ENCODE results near the gene PNMA8B. TPM values are rescaled to one million over a fixed set of nuclear protein-coding genes. Genes with fewer than 3 reads are reported as not detected.
A peak's percentile ranks its signal among the peaks of the same experiment; 100 is the strongest.

The PNMA8B gene
- total and polyA plus RNA-seq, 2 experiments from 2014 or later = 0.20 to 0.65 TPM

DNA sequence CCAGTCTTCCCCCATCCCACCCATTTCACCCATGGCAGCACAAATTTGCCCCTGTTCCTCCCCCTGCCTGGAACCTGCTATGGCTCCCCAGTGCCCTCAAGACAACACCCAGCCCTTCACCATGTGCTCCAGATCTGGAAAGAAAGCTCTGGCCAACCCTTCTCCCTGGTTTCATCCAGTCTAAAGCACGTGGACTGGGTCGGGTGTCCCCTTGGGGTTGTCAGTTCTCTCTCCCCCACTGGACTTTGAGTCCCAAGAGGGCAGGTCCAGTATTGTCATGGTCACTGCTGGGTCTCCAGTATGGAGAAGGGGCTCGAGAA, 19.6 kb upstream of the PNMA8B start:
- Histone ChIP-seq H3K79me2 (ENCODE audit: insufficient read depth) (no peaks in the 10 kb centered on the region), H3K9ac (no peak overlapping the region), H3K9me2 (ENCODE audit: insufficient read depth) (no peaks in the 10 kb centered on the region), H4K20me1 (ENCODE audit: insufficient read depth) (no peaks in the 10 kb centered on the region), H3K4me1 (ENCODE audit: insufficient read depth) (peaks cover 7% of the 10 kb centered on the region; the same call in 1 of the 2 replicates), H2AFZ (no peak overlapping the region), H3K4me3 (no peak overlapping the region), H3K4me2 (ENCODE audit: unreplicated experiment) (no peak overlapping the region), H3F3A (ENCODE audit: insufficient read depth) (no peaks in the 10 kb centered on the region), H3K27ac (no peak overlapping the region), H3K36me3 (ENCODE audit: low read depth) (no peaks in the 10 kb centered on the region), H3K27me3 (replicated peaks; ENCODE audit: insufficient read depth) (no peaks in the 10 kb centered on the region), H3K9me3 (ENCODE audit: low read depth) (no peaks in the 10 kb centered on the region)
- no peak for TF ChIP-seq EZH2phosphoT487 (IDR thresholded peaks at IDR 0.05; ENCODE audit: insufficient read depth, low read depth)
- no peak for TF ChIP-seq EZH2 (IDR thresholded peaks at IDR 0.05; ENCODE audit: insufficient read depth, poor library complexity, severe bottlenecking)
- no peak for DNase-seq
- WGBS, 2 experiments (ENCODE audit: low coverage in 1 of 2, low lambda C conversion rate in 2 of 2, missing lambda C conversion rate in 2 of 2) = 32 to 38% methylated on average over 3 of the region's 3 CpGs
- in situ Hi-C loops (cut with MboI) = no loop called here

DNA sequence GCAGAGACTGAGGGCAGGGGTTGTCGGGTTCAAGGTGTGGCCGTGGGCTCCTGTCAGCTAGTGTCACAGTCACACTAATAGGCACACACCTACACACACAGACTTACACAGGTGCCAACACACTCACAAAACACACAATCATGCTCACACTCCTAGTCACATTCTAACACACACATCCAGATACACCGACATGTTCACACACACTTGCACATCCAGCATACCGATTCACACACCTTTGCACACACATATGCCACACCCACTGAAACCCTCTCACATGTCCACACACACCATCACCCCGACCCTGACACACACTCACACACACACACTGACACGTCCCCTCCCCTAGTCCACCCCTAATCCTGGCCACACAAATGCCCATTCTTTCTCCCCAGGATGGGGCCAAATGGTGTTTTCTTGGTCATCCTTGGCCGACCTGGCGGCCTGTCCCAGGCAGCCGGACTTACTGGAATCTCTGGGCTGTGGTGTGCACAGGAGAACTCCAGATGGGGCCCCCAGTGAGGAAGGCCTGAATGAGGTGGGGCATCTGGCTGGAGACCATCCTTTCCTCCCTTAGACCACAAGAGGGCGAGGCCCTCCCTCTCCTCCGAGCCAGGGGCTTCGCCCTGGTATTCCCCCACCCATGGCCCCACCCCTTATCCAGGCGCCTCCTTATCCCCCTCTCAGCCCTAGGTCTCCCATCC, 19.1 kb upstream of the PNMA8B start:
- in situ Hi-C loops (cut with MboI) = no loop called here
- Histone ChIP-seq H3K27ac (no peak overlapping the region), H2AFZ (no peak overlapping the region), H3K4me2 (ENCODE audit: unreplicated experiment) (no peak overlapping the region), H3F3A (ENCODE audit: insufficient read depth) (no peaks in the 10 kb centered on the region), H3K36me3 (ENCODE audit: low read depth) (no peaks in the 10 kb centered on the region), H3K9ac (no peak overlapping the region), H3K4me1 (ENCODE audit: insufficient read depth) (peaks cover 7% of the 10 kb centered on the region; the same call in 1 of the 2 replicates), H3K9me3 (ENCODE audit: low read depth) (no peaks in the 10 kb centered on the region), H3K4me3 (no peak overlapping the region), H3K27me3 (replicated peaks; ENCODE audit: insufficient read depth) (no peaks in the 10 kb centered on the region), H4K20me1 (ENCODE audit: insufficient read depth) (no peaks in the 10 kb centered on the region), H3K9me2 (ENCODE audit: insufficient read depth) (no peaks in the 10 kb centered on the region), H3K79me2 (ENCODE audit: insufficient read depth) (no peaks in the 10 kb centered on the region)
- no peak for DNase-seq
- 56 to 62% methylated on average over 9 to 13 of the region's 13 CpGs for whole genome bisulfite sequencing, 2 experiments (ENCODE audit: low coverage in 1 of 2, low lambda C conversion rate in 2 of 2, missing lambda C conversion rate in 2 of 2)
- TF ChIP-seq EZH2 (IDR thresholded peaks at IDR 0.05; ENCODE audit: insufficient read depth, poor library complexity, severe bottlenecking) = no peak
- TF ChIP-seq EZH2phosphoT487 (IDR thresholded peaks at IDR 0.05; ENCODE audit: insufficient read depth, low read depth) = no peak

- Histone ChIP-seq H3K27me3 (replicated peaks; ENCODE audit: insufficient read depth) (no peaks in the 10 kb centered on the region), H3K9ac (no peak overlapping the region), H3K9me2 (ENCODE audit: insufficient read depth) (no peaks in the 10 kb centered on the region), H2AFZ (peak overlapping the region; percentile 44; the same call in 1 of the 2 replicates), H3K27ac (peak overlapping the region; percentile 31; the same call in 1 of the 2 replicates), H3K4me2 (ENCODE audit: unreplicated experiment) (no peak overlapping the region), H3K4me3 (no peak overlapping the region), H3K36me3 (ENCODE audit: low read depth) (no peaks in the 10 kb centered on the region), H3K4me1 (ENCODE audit: insufficient read depth) (peaks cover 7% of the 10 kb centered on the region; the same call in 1 of the 2 replicates), H3F3A (ENCODE audit: insufficient read depth) (no peaks in the 10 kb centered on the region), H3K9me3 (ENCODE audit: low read depth) (no peaks in the 10 kb centered on the region), H3K79me2 (ENCODE audit: insufficient read depth) (no peaks in the 10 kb centered on the region), H4K20me1 (ENCODE audit: insufficient read depth) (no peaks in the 10 kb centered on the region)
- WGBS, 2 experiments (ENCODE audit: low coverage in 1 of 2, low lambda C conversion rate in 2 of 2, missing lambda C conversion rate in 2 of 2) = 22 to 25% methylated on average over 35 to 36 of the region's 36 CpGs
- TF ChIP-seq EZH2 (IDR thresholded peaks at IDR 0.05; ENCODE audit: insufficient read depth, poor library complexity, severe bottlenecking) = no peak
- no peak for TF ChIP-seq EZH2phosphoT487 (IDR thresholded peaks at IDR 0.05; ENCODE audit: insufficient read depth, low read depth)
- in situ Hi-C loops (cut with MboI) = no loop called here
- peak; percentile 84 for DNase-seq
Measured at GRCh38 chr19:46513461-46514236, 18.0 kb upstream of the PNMA8B start.

DNA sequence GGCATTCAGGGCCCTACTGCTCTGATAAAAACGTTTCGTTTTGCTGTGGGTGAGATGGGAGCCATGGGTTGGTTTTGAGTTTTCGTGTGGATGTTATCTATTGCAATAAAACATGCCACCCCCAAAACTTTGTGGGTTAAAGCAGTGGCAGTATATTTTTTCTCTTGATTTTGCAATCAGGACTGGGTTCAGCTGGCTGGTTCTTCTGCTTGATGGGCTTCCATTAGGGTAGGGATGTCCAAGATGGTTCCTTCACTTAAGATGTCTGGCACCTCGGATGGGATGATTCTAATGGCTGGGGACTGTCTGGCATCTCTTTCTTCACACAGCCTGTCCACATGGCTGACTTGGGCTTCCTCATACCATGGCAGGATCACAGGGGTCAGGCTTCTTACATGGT, 15.6 kb upstream of the PNMA8B start:
- no peak for TF ChIP-seq EZH2phosphoT487 (IDR thresholded peaks at IDR 0.05; ENCODE audit: insufficient read depth, low read depth)
- TF ChIP-seq EZH2 (IDR thresholded peaks at IDR 0.05; ENCODE audit: insufficient read depth, poor library complexity, severe bottlenecking) = no peak
- Histone ChIP-seq H3K27me3 (replicated peaks; ENCODE audit: insufficient read depth) (no peaks in the 10 kb centered on the region), H3K9me3 (ENCODE audit: low read depth) (no peaks in the 10 kb centered on the region), H3K4me1 (ENCODE audit: insufficient read depth) (peaks cover 7% of the 10 kb centered on the region; the same call in 1 of the 2 replicates), H3K9me2 (ENCODE audit: insufficient read depth) (no peaks in the 10 kb centered on the region), H3F3A (ENCODE audit: insufficient read depth) (no peaks in the 10 kb centered on the region), H3K27ac (no peak overlapping the region), H3K79me2 (ENCODE audit: insufficient read depth) (no peaks in the 10 kb centered on the region), H2AFZ (no peak overlapping the region), H3K4me3 (no peak overlapping the region), H4K20me1 (ENCODE audit: insufficient read depth) (no peaks in the 10 kb centered on the region), H3K4me2 (ENCODE audit: unreplicated experiment) (no peak overlapping the region), H3K36me3 (ENCODE audit: low read depth) (no peaks in the 10 kb centered on the region), H3K9ac (no peak overlapping the region)
- in situ Hi-C loops (cut with MboI) = no loop called here
- 53 to 58% methylated on average over 4 of the region's 4 CpGs for WGBS, 2 experiments (ENCODE audit: low coverage in 1 of 2, low lambda C conversion rate in 2 of 2, missing lambda C conversion rate in 2 of 2)
- no peak for DNase-seq
